Measurements from ENCODE around the gene DNM3.

Gene DNM3

DNA sequence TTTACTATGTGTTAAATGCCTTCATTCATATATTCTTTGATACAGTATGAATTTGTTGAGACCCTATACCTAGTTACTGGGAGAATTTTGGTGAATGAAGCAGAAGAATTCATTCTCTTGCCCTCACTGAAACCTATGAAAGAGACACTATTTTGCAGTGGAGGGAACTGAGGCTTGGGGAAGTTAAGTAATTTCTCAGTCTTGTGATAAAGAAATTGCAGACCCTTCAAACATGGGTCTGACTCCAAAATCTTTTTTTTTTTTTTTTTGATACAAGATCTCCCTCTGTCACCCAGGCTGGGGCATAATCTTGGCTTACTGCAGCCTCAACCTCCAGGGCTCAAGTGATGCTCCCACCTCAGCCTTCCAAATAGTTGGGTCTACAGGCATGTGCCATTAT, 132.1 kb downstream of the DNM3 start:
- no peak for DNase-seq (ENCODE audit: low spot score)

DNA sequence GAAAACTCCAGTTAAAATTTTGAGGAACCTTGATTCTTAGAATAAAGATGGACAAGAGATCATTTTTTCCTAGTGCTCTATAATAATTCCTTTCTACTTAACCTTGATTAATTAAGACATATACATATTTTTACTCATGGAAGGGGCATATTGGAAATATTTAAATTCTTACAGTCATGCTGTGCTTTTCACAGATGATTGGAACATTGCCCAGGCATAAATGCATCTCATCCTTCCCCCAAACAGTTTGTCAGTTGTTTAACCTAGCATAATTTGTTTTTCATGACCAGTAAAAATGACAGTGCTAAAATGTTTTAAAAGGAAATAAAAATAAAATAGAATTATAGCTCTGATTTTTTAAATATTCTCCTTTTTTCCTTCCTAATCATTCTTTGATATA, 140.0 kb downstream of the DNM3 start:
- DNase-seq (ENCODE audit: low spot score): no peak

DNA sequence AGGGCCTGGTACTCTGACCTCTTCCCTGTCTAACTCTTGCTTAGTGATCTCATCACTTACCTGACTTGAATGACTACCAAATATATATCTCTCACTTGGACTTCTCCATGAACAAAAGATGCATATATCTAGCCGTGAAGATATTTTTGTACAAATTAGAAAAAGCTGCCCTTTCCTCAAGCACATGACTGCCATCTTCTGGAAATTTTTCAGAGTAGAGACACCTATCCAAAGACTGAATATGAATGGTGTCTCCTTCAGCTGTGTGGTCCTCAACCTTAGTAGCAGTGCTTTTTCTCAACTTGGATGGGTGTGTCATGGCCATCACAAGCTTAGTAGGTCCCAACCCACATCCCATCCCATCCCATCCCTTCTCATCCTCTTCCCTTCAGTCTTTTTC, 142.3 kb downstream of the DNM3 start:
- no peak for DNase-seq (ENCODE audit: low spot score)

DNA sequence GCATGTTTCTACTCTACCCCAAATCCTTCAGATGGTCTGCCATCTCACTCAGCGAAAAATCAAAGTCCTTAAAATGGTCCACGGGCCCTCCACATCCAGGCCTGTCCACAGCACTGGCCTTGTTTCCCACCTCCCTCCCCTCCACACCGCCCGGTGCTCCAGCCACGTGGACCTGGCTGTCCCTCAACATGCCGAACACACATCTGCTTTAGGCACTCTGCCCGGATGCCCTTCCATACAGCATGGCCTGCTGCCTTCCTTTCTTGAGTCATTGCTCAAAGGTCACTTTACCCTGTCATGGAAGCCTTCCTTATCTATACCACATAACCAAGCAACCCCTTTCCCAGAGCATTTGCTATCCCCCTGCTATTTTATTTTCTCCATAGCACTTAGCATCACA, 143.0 kb downstream of the DNM3 start:
- no peak for DNase-seq (ENCODE audit: low spot score)

DNA sequence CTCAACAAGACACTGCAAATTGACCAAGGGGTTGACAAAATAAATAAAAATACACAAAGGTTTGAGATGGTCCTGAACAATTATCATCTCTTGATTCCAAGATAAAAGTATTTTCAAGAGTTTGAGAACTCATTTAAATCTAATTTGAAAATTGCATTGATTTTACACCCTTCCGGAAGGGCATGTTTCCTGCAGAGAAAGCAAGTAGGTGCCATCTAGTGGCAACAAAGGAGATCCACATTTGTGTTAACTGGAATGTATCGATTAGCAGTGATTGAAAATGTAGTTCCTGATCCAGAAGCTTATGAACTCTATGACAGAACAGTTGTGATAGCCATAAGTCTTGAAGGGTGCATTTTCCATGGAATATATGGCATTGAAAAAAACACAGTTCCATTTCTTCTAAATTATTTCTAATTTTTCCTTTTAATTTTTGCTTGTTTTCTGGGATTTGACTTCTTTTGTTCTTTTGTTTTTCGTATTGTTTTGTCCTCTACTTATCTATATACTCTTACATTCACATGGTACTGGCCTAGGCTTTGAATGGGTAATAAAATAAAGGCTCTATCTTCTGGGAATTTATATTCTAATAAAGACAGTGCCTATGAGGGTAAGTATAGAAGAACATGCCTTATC, 143.7 kb downstream of the DNM3 start:
- DNase-seq (ENCODE audit: low spot score): peak; percentile 61

DNA sequence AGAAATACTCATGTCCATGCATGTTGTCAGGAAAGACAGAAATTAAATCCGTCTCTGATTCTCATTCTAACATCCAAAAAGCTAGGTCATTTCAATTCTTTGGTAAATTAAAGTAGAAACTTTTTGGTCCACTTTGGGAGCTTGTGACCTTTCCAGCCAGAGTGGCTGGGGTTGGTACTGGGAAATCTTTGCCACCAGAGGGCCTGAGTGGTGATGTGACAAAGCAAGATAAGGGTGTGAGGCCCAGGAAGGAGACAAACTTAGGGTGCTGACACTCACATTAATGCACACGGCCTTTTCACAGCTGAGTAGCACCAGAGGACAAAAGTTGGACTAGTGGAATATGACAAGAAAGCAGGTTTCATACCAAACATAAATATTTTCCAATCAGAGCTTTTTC, 144.3 kb downstream of the DNM3 start:
- no peak for DNase-seq (ENCODE audit: low spot score)

DNA sequence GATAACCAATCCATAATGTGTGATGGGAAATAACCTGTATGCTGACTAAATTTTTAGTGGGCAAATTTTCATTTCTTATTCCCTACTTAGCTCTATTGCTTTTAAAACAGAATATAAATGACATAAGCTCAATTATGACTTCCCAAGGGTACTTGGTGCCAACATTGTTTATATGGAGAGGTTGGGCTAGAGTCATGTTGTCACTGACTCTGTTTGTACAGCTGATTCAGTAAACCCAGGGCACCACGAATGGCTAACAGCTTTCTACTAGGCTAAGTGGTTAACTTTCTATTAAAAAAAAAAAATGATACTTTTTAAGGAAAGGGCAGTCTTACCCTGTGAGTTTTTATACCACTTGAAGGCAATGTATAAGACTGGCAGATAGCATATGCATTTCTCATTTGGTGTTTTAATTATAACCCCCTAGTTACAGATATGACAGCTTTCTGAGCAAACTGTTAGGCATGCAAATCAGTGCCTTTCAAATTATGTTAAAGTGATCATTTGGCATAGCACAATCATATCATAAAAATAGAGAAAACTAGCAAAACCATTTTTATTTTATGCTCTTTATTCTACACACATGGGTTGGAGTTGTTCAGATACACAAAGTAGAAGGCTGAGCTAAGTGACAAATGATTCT, 147.1 kb downstream of the DNM3 start:
- DNase-seq (ENCODE audit: low spot score): no peak

DNA sequence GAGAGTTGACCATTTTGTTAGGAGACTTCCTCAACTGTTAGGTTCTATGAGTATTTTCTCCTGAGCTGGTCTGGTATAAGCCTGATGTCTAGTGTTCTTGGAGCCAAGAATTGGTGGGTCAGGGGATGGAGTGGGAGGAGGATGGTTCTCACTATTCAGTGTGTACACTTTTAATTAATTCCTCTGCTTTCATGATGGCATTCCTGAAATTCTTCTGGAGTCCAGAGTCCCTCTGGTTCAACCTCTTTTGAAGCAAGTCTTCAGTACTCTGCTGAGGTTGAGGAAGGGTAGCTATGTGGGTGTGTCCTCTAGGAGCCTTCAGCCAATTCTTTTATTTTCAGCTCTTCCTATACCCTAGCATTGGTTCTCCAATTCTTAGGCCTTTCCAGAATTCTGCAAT, 149.1 kb downstream of the DNM3 start:
- no peak for DNase-seq (ENCODE audit: low spot score)

DNA sequence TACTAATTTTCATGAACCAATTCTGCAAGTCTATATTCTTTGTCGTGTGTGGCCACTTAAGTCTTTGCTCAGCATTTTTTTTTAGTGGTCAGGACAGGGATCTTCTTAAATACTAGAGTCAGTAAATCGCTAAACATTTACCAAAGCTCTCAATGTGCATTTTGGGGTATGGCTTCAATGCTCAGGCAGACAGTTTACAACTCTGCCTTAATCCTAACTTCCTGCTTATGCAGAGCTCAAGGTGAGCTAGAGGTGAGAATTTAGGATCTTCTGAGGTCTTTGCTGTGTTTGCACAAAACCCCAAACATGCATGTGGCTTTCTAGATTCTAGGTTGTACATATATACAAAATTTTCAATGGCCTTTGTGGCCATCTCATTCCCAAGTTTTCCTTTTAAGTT, 153.0 kb downstream of the DNM3 start:
- no peak for DNase-seq (ENCODE audit: low spot score)

DNA sequence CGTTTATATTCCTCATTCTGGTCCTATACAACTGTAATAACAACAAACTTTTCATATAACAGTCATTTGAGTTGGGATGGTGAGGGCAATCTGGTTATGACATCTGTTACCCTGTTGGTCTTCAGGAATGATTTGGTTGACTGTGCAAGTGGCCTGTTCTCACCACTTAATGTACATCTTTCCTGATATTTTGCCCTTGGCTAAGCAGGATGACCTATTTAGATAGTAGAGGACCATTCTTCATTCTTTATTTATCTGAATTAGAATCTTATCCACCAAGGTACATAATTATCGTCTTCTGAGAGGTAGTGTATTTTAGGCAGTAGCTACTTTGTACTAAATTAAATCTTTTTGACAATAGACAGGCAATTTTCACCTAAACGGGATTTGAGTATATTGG, 154.3 kb downstream of the DNM3 start:
- DNase-seq (ENCODE audit: low spot score): no peak

DNA sequence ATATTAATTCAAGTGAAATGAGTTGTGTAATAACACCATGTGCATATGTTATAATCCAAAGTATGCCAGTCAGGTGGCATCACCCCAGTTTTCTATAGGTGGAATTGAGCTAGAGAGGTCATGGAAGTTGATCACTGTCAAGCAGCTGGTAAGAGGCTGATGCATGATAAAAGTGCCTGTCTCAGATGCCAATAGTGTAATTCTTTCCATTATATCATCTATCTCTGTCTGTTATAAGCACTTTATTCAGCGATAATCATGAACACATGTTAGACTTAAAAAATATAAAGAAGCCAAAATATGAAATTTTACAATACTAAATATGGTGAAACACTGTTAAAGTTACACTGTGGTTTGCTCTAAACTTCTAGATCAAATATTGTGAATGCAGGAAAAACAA, 156.6 kb downstream of the DNM3 start:
- DNase-seq (ENCODE audit: low spot score): no peak

DNA sequence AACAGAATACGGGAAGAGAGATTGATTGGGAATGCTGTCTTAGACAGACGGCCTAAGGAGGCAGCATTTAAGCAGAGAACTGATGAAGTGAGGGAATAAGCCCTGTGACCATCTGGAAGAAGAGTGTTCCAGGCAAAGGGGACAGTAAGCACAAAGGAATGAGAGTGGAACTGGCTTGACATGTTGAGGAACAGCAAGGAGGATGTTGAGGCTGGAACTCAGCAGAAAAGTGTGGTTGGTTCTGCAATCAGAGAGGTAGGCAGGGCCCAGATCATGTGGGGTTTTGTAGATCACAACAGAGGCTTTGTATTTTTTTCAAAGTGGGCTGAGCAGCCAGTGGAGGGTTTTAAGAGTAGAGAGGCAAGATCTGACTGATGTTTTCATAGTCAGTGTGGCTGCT, 157.4 kb downstream of the DNM3 start:
- DNase-seq (ENCODE audit: low spot score): no peak

DNA sequence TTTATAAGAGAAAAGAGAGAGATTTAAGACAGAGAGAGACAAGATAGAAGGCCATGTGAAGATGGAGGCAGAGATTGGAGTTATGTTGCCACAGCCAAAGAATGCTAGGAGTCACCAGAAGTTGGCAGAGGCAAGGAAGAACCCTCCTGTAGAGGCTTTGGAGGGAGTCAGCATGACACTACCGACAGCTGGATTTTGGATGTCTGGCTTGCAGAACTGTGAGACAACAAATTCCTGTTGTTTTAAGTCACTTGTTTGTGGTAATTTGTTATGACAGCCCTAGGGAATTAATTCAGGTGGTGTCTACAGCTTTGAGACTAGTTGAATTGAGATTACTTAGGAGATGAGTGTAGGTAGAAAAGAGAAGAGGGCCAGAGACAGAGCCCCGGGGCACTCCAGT, 158.5 kb downstream of the DNM3 start:
- DNase-seq (ENCODE audit: low spot score): no peak

DNA sequence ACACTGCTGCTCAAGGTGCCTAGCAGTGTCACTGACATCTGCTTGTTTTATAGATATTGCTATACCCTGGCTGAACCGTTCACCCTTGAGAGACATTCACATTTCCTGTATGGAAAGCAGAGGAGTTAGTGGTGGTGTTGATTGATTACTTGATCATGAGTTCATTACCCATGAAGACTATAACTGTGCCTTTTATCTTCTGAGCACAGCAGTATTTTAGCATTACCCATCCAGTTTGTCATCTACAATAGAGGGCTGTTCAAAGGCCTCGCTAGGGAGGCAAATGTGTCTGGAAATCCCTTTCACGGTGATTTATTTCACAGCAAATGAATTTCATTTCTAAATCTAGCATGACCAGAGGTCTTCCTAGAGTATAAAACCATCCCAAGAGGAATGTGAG, 160.0 kb downstream of the DNM3 start:
- DNase-seq (ENCODE audit: low spot score): no peak

DNA sequence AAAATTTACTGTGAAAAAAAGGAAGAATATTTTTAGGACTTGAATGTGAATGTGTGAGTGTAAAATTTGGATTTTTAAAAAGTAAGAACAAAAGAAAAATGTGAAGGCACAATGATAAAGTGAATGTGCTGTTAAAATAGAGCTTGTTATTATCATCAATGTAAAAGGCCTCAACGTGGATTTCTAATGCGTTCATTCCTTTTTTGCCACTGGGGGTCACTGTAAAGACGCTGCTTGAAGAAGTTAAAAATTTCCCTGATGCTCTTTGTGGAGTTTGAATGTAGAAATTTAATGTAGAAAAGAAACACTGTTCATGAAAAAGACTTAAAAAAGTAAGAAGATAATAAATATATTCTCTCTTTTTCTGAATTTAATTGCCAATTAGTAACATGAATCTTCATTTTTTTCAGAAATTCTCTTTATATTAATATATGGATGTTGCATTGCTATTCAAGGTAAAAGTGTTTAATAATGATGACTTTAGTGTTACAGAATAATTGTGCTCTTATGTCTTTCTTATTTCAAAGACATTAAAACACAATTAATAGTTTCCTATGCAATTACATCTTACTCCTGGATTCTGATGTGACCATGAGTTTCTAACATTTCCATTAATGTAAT, 161.5 kb downstream of the DNM3 start:
- DNase-seq (ENCODE audit: low spot score): peak; percentile 48

DNA sequence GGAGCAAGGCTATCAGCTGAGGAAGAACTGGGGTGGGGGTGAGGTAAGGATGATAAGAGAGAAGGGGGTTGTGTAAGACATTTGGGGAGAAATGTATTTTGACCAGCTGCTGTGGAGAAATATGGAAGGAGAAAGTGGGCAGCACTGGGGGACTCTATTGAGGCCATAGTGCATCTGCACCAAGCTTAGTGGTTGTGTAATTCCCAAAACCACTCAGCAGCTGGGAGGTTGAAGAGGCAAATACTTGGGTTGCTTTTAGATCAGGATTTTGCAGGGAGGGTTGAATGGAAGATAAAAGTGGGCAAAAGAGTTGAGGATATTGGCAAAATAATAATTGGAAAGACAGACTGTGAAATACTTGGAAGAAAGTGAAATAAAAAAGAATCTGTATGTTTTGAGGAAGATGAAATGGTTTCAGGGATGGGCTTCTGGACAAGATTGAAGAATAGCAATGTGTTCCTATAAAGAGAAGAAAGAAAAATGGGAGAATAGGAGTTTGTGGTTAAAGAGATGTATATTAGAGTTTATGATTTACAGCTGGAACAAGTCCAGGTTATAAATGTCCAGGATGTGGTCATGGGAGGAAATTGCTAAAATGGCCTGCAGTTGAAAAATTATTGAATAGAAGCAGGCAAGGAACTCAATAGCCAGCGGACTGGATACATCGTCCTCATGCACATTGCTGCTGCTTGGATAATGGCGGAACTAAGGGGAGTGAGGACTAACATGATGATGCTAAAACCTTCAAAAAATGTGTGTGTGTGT, 162.7 kb downstream of the DNM3 start:
- no peak for DNase-seq (ENCODE audit: low spot score)

DNA sequence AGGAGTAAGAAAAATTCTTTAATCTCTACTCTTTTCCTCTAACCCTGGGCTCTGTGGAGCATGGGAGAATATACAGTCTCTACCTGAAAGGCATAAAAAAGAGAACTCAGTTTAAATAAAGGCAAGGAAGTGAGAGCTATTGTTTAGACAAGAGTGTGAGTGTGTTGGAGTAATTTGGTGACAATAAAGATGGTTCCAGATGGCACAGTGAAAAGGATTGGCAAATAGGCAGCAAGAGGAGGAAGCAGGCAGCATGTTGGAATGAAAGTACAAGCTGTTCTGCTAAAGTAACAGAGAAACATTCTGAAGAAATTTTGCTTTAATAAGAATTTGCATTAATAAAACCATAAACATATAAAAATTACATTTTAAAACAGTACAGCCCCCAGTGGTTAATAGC, 163.4 kb downstream of the DNM3 start:
- no peak for DNase-seq (ENCODE audit: low spot score)

DNA sequence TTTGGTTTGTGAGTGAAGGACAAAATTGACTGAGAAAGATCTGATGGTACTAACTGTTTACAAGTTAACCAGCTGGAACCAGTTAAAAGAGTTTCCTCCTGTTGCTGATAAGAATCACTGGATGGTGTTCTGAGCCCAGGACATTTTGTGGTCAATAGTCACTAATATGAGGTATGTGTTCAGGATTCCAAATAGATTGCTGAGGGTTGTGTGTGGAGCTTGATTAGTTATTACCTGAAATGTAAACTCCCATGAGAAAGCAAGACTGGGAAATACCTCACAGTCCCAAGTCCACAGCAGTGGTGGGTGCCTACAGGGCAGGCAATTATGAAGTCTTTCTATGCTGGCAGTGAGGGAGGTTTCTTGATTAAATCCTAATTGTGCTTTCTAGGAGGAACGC, 164.6 kb downstream of the DNM3 start:
- no peak for DNase-seq (ENCODE audit: low spot score)

DNA sequence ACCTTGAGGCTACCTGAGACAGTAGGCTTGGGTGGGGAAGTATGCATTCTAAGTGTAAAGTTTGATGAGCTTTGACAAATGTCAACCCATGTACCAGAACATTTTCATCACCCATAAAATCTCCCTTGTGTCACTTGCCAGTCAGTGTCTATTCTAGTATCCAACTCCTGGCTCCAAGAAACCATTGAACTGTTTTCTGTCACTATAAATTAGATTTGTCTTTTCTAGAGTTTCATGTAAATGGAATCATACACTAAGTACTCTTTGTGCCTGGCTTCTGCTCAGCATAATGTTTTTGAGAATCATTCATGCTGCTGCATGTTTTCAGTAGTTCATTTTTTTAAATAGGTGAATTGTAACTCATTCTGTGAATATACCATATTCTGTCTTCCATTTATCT, 165.4 kb downstream of the DNM3 start:
- DNase-seq (ENCODE audit: low spot score): no peak

DNA sequence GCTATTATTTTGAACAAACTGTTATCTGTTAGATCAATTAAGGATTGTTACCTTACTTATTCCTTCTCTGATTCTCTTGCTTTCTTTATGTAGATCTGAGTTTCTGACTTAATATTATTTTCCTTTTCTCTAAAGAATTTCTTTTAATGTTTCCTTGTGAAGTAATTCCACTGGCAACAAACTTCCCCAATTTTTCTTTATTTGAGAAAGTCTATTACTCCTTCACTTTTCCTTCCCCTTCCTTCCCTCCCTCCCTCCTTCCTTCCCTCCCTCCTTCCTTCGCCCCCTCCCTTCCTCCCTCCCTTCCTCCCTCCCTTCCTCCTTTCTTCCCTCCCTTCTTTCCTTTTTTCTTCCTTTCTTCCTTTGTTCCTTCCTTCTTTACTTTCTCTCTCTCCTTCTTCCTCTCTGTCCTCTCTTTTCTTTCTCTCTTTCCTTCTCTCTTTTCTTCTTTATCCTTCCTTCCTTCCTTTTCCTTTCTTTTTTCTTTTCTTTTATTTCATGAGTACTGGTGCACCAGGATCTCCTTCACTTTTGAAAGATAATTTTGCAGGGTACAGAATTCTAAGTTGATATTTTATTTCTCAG, 177.5 kb downstream of the DNM3 start:
- DNase-seq (ENCODE audit: low spot score): no peak

DNA sequence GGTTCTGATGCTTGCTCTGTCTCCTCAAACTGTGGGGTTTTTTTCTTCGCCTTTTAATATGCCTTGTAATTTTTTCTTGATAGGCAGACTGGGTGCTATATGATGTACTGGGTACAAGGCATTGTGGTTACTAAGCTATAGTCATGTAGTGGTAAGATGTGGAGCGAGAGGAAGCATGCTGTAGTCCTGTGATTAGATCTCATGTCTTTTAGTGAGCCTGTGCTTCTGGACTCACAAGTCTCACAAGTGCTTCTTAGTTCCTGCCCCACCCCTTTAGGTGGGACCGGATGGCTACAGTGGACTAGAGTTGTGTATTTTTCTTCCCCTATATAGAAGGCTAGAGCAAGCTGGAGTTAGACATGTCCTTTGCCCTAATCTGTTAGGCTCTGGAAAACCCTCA, 178.7 kb downstream of the DNM3 start:
- no peak for DNase-seq (ENCODE audit: low spot score)

DNA sequence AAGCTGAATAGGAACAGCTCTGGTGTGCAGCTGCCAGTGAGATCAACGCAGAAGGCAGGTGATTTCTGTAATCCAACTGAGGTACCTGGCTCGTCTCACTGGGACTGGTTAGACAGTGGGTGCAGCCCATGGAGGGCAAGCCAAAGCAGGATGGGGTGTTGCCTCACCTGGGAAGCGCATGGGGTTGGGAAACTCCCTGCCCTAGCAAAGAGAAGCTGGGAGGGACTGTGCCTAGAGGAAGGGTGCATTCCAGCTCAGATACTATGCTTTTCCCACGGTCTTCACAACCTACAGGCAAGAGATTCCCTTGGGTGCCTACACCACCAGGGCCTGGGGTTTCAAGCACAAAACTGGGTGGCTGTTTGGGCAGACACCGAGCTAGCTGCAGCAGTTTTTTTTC, 183.2 kb downstream of the DNM3 start:
- no peak for DNase-seq (ENCODE audit: low spot score)
